ENCODE results near the gene USP17L19.
"Not testable (repeated sequence)": the region's sequence is repeated elsewhere in the genome, so short reads cannot be mapped to it uniquely, and the experiment has no call there.

- not testable (repeated sequence) for TF ChIP-seq CTCF (IDR thresholded peaks at IDR 0.05; ENCODE audit: extremely low read depth in 1 of 2, insufficient read depth in 1 of 2, low read depth in 1 of 2, low read length in 2 of 2); JUN (IDR thresholded peaks at IDR 0.05; ENCODE audit: borderline replicate concordance, insufficient read depth, insufficient read length, low read depth); POLR2A (IDR thresholded peaks at IDR 0.05; ENCODE audit: low read depth, low read length); EZH2 (IDR thresholded peaks at IDR 0.05; ENCODE audit: borderline replicate concordance, low read depth, low read length, severe bottlenecking); POLR2AphosphoS5 (IDR thresholded peaks at IDR 0.05; ENCODE audit: insufficient read depth, low read depth, low read length); MYC (IDR thresholded peaks at IDR 0.05; ENCODE audit: low read depth, low read length); FOS (IDR thresholded peaks at IDR 0.05; ENCODE audit: borderline replicate concordance, insufficient read depth, low read length); MAX (IDR thresholded peaks at IDR 0.05; ENCODE audit: insufficient read depth, insufficient read length); GATA2 (IDR thresholded peaks at IDR 0.05; ENCODE audit: insufficient read depth, insufficient read length, low read depth, low read length)
Measured at GRCh38 chr4:9243579-9243978, 9.6 kb upstream of the USP17L19 start, which contains the start of gene USP17L17.

All from endothelial cell of umbilical vein (primary cell).